Kidney (tissue), 14 donors: Measurements from ENCODE around the gene RGS17. TPM values are rescaled to one million over a fixed set of nuclear protein-coding genes. Genes with fewer than 3 reads are reported as not detected.

Experiments used
- DNase-seq, 5 donors: peaks; one replicate each; pipeline ENCODE4 v3.0.0-alpha.2; 2013 to 2020
- FAIRE-seq: peaks from 2 replicates; lab custom pipeline; 2012; peaks lifted over from hg19 to GRCh38; lab: Jason Lieb, UNC
- H3K27ac ChIP-seq, 2 donors: one replicate each; pipeline ENCODE4 v1.7.0; 2013; ENCODE audit warnings: low read depth in 2 of 2, low read length in 2 of 2, inconsistent platforms in 1 of 2
- H3K27me3 ChIP-seq: one replicate; pipeline ENCODE4 v1.7.1; 2013; ENCODE audit warnings: low read length, inconsistent platforms; ENCODE audit not compliant: control insufficient read depth, insufficient read depth
- H3K36me3 ChIP-seq, 3 donors: one replicate each; pipeline versions ENCODE4 v1.7.0 to v1.7.1; 2013; ENCODE audit warnings: low read length in 3 of 3, control low read depth in 1 of 3, inconsistent platforms in 1 of 3; ENCODE audit not compliant: insufficient read depth in 3 of 3, control insufficient read depth in 2 of 3
- H3K4me1 ChIP-seq, 3 donors: one replicate each; pipeline versions ENCODE4 v1.7.0 to v1.7.1; 2013; ENCODE audit warnings: low read length in 3 of 3, inconsistent platforms in 1 of 3, low read depth in 1 of 3; ENCODE audit not compliant: control insufficient read depth in 2 of 3, insufficient read depth in 2 of 3
- H3K4me3 ChIP-seq, 3 donors: one replicate each; pipeline versions ENCODE4 v1.7.0 to v1.8.1; 2013; ENCODE audit warnings: low read length in 3 of 3, control low read depth in 1 of 3, inconsistent platforms in 1 of 3
- H3K9ac ChIP-seq, 3 donors: one replicate each; pipeline versions ENCODE4 v1.7.0 to v1.7.1; 2013; ENCODE audit warnings: low read length in 3 of 3, control low read depth in 1 of 3, inconsistent platforms in 1 of 3
- H3K9me3 ChIP-seq, 3 donors: one replicate each; pipeline versions ENCODE4 v1.7.0 to v1.7.1; 2013; ENCODE audit warnings: low read length in 3 of 3, control low read depth in 1 of 3, inconsistent platforms in 1 of 3; ENCODE audit not compliant: control insufficient read depth in 2 of 3, insufficient read depth in 1 of 3
- CTCF ChIP-seq: IDR thresholded peaks from 3 replicates; pipeline ENCODE4 v1.5.1; 2012; ENCODE audit warnings: mild to moderate bottlenecking, moderate library complexity, borderline replicate concordance; ENCODE audit not compliant: insufficient read depth; ENCODE audit errors: extremely low read depth
- intact Hi-C: fragments of 100-400 bp; cut with DNase I; formaldehyde crosslinking; loops from one replicate; pipeline ENCODE4 v1.11.1; 2022
- polyA plus RNA-seq: library from polyadenylated mRNA; stranded (reverse); fragments of 350-450 nt; fragmentation: Illumina TruSeq; extraction: RNeasy Lipid Tissue Mini Kit (QIAGEN cat#74804); gene quantifications from one replicate; pipeline ENCODE4 v1.2.3, GENCODE V29; 2014; ENCODE audit warnings: low read depth, low replicate concordance; ENCODE audit not compliant: insufficient read depth
- total RNA-seq: library from RNA; stranded (reverse); fragmentation: NEBNext Ultra II Directional; extraction: Animal tissue kit (Norgen Biotek cat#: 25700); gene quantifications from one replicate; pipeline ENCODE4 v1.2.1, GENCODE V29; 2021
- donor health status: control.
- donor health status: control.
- donor health status: control.
- donor health status: control.
- donor health status: control.
- donor health status: DM: yes; HTN: yes; CAD: no.
- donor health status: Normal renal cell carcinoma (clear cell type).

Gene RGS17
- total and polyA plus RNA-seq, 2 donors from 2014 or later, result 0.28 TPM; not detected in 1

- Histone ChIP-seq H3K9ac (no peak overlapping the region), H3K9me3 (no peaks in the 10 kb centered on the region), H3K4me3 (no peak overlapping the region), H3K27ac (no peak overlapping the region), H3K27me3 (peaks cover 12% of the 10 kb centered on the region), H3K4me1 (peaks cover 0 to 3% (median 0%) of the 10 kb centered on the region in 3 donors), H3K36me3 (no peaks in the 10 kb centered on the region)
- DNase-seq, result no peak
- no peak for TF ChIP-seq CTCF
- FAIRE-seq, result no peak
- intact Hi-C loops, result no loop called here
Measured at GRCh38 chr6:153125032-153125431, 6.0 kb downstream of the RGS17 start.

GRCh38 chr6:153123801-153124200, 7.3 kb downstream of the RGS17 start:
- H3K27me3 ChIP-seq, result peaks cover 6% of the 10 kb centered on the region
- intact Hi-C loops, result no loop called here
- no peak for FAIRE-seq
- no peak for DNase-seq
- H3K4me1 ChIP-seq, result no peaks in the 10 kb centered on the region
- no peaks in the 10 kb centered on the region for H3K36me3 ChIP-seq
- no peak for TF ChIP-seq CTCF
- no peak overlapping the region for H3K27ac ChIP-seq
- no peak overlapping the region for H3K9ac ChIP-seq
- no peak overlapping the region for H3K4me3 ChIP-seq
- H3K9me3 ChIP-seq, result no peaks in the 10 kb centered on the region

- H3K27ac ChIP-seq, result no peak overlapping the region
- no peaks in the 10 kb centered on the region for H3K36me3 ChIP-seq
- no peak for TF ChIP-seq CTCF
- H3K9ac ChIP-seq, result no peak overlapping the region
- H3K4me3 ChIP-seq, result no peak overlapping the region
- no peaks in the 10 kb centered on the region for H3K27me3 ChIP-seq
- FAIRE-seq, result no peak
- intact Hi-C loops, result no loop called here
- H3K9me3 ChIP-seq, result no peaks in the 10 kb centered on the region
- no peak for DNase-seq
- no peaks in the 10 kb centered on the region for H3K4me1 ChIP-seq
Measured at GRCh38 chr6:153121311-153121710, 9.8 kb downstream of the RGS17 start.
